22Rv1 (cell line): Measurements from ENCODE around the gene PARP12.

ENCODE experiments used
- ZFX ChIP-seq: fragments of 450-650 bp; IDR thresholded peaks from 2 replicates; pipeline ENCODE4 v1.6.1; 2017; ENCODE audit warnings: antibody characterized with exemption, borderline replicate concordance
- TF ChIP-seq, protein P1 (sequence below): fragments of 450-650 bp; IDR thresholded peaks from 2 replicates; pipeline ENCODE4 v1.5.1; 2017; ENCODE audit warnings: mild to moderate bottlenecking

DNA sequence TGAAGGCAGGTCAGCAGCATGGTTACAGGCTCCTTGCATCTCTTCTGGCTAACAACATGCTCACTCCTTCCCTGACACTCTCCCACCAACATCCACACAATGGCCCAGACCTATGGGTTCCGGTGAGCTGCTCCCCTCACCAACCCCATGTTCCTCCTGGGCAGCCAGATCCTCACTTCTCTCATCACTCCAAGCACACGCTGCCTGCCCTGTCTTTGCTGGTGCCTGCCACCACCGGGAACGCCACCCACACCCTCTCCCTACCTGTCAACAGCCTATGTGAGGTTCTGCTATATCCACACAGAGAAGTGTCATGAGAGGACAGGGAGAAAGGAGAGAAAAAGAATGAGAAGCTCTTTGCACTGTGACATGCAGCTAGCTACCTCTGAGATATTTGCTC is 14.6 kb downstream of the PARP12 start:
- TF ChIP-seq, protein P1, sequence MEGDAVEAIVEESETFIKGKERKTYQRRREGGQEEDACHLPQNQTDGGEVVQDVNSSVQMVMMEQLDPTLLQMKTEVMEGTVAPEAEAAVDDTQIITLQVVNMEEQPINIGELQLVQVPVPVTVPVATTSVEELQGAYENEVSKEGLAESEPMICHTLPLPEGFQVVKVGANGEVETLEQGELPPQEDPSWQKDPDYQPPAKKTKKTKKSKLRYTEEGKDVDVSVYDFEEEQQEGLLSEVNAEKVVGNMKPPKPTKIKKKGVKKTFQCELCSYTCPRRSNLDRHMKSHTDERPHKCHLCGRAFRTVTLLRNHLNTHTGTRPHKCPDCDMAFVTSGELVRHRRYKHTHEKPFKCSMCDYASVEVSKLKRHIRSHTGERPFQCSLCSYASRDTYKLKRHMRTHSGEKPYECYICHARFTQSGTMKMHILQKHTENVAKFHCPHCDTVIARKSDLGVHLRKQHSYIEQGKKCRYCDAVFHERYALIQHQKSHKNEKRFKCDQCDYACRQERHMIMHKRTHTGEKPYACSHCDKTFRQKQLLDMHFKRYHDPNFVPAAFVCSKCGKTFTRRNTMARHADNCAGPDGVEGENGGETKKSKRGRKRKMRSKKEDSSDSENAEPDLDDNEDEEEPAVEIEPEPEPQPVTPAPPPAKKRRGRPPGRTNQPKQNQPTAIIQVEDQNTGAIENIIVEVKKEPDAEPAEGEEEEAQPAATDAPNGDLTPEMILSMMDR: no peak
- TF ChIP-seq ZFX: no peak
